GM13977 (cell line): ENCODE data around the gene ATP5F1D.

Source experiments
- DNase-seq: peaks from one replicate; pipeline ENCODE4 v3.0.0; 2012; ENCODE audit warnings: low spot score
- in situ Hi-C: fragments of 300-500 bp; cut with MboI; formaldehyde crosslinking; loops from one replicate; pipeline ENCODE4 v1.12.0; 2022; ENCODE audit warnings: low sequenced_read_pairs, low pct_unique_long_range_greater_than_20kb, mixed read lengths, inconsistent platforms; ENCODE audit not compliant: unreplicated experiment
- TF ChIP-seq, protein P1 (sequence below): IDR thresholded peaks from 2 replicates; pipeline ENCODE4 v1.5.1; 2012; ENCODE audit warnings: mild to moderate bottlenecking, control low read depth; ENCODE audit not compliant: insufficient read depth; ENCODE audit errors: extremely low read depth, missing control alignments

Gene ATP5F1D

DNA sequence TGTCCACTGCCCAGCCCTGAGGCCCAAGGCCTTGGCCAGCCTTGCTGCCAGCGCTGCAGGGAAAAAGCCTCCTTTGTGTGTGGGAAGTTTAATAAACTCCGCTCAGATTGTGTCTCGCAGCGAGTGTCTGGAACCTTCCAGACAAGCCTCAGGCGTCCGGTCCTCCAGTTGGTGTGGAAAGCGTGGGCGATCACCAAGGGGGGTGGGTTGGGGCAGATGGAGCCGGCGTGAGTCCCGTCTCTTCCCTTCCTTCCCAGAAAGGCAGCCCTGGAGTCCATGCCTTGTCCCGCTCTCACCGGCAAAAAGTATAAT lies 31.4 kb upstream of the ATP5F1D start:
- in situ Hi-C loops = no loop called here
- TF ChIP-seq, protein P1, sequence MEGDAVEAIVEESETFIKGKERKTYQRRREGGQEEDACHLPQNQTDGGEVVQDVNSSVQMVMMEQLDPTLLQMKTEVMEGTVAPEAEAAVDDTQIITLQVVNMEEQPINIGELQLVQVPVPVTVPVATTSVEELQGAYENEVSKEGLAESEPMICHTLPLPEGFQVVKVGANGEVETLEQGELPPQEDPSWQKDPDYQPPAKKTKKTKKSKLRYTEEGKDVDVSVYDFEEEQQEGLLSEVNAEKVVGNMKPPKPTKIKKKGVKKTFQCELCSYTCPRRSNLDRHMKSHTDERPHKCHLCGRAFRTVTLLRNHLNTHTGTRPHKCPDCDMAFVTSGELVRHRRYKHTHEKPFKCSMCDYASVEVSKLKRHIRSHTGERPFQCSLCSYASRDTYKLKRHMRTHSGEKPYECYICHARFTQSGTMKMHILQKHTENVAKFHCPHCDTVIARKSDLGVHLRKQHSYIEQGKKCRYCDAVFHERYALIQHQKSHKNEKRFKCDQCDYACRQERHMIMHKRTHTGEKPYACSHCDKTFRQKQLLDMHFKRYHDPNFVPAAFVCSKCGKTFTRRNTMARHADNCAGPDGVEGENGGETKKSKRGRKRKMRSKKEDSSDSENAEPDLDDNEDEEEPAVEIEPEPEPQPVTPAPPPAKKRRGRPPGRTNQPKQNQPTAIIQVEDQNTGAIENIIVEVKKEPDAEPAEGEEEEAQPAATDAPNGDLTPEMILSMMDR = no peak
- DNase-seq = no peak

DNA sequence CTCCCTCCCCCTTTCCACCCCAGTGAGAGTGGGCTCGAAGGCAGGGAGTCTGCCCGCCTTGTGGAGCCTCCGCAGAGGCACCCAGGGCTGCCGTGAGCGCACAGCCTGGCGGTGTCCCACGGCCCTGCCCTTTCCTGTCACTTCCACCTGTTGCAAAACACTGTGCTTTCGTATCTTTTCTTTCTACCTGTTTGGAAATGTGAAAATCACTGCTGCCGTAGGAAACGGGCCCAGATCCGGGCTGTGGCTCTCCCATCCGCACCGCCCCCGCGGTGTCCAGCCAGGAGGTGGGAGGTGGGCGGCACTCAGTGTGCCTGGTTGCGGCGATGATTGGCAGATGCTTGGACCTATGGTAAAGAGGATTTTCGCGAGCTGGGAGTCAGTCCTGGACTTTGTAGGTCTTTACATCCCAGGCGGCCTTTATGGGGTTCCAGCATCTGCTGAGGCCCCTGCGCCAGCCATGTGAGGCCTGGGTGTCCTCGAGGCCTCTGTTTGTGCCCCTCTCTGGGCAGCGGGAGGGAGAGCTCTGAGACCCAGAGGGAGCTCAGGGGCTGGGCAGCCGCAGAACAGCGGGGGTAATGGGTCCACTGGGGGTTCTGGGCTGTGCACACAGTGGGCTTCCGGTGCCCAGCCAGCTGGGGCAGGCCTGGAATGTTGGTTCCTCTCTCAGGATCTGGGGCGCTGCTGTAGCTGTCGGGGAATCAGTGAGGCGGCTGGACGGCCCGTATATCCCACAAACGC lies 29.9 kb upstream of the ATP5F1D start:
- in situ Hi-C loops = no loop called here
- TF ChIP-seq, protein P1 = no peak
- no peak for DNase-seq

DNA sequence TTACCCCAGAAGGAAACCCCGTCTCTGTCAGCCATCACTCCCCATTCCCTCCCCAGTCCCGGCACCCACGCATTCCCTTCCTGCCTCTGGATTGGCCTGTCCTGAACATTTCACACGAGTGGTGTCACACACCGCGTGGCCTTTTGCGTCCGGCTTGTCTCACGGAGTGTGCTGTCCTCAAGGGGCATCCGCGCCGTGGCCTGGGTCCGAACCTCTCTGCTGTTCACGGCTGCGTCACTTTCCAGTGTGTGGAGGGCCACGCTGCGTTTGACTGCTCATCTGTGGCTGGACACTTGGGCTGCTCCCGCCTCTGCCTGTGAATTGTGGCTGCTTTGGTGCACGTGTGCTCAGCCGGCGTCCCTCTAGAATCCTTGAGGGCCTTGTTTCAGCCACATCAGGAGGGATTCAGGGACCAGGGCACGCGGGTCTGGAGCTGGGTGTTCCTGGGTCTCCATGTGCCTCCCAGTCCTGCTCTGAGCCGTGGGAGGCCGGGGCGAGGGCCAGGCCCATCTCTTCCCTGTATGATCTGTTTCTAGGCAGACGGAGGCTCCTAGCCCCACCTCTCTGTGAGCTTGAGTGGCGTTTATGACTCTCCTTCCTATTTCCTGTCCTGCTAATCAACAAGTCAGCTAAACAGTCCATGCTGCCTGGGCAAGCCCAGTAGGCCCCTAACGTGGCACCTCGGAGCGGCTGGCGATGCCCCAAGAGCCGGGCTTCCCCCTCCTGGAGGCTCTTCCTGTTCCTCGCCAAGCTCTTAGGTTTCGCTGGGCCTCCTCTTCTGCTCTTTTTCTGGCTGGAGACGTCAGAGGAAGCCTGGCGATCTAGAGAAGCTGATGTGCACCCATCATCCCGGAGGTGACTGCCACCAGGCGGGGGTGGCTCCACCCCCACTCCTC lies 27.9 kb upstream of the ATP5F1D start:
- TF ChIP-seq, protein P1 = no peak
- peak; percentile 83 for DNase-seq
- in situ Hi-C loops = no loop called here

DNA sequence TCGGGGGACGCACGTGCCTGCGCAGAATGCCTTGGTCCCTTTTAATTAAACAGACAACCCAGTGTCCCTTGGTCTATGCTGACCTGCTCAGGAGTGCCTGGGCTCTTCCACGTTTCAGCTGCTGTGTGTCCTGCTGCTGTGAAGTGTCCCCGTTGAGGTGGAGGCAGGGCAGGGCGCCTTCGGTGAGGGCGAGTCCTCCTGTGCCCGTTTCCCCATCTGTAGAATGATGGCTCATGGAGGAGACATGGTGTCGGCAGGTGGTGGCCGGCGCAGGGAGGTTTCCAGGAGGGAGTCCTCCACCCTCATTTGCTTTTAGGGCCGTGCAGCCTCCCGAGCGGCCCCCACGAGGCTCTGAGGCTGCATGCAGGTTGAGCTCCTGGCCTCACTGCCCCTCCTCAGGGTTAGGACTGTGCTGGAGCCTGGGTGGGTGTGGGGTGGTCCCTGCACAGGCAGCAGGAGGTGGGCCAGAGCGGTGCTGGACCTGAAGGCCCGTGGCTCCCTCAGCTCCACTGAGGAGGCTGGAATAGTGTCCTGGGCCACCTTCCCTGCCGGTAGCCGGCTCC lies 27.2 kb upstream of the ATP5F1D start:
- DNase-seq = no peak
- TF ChIP-seq, protein P1 = no peak
- in situ Hi-C loops = no loop called here

DNA sequence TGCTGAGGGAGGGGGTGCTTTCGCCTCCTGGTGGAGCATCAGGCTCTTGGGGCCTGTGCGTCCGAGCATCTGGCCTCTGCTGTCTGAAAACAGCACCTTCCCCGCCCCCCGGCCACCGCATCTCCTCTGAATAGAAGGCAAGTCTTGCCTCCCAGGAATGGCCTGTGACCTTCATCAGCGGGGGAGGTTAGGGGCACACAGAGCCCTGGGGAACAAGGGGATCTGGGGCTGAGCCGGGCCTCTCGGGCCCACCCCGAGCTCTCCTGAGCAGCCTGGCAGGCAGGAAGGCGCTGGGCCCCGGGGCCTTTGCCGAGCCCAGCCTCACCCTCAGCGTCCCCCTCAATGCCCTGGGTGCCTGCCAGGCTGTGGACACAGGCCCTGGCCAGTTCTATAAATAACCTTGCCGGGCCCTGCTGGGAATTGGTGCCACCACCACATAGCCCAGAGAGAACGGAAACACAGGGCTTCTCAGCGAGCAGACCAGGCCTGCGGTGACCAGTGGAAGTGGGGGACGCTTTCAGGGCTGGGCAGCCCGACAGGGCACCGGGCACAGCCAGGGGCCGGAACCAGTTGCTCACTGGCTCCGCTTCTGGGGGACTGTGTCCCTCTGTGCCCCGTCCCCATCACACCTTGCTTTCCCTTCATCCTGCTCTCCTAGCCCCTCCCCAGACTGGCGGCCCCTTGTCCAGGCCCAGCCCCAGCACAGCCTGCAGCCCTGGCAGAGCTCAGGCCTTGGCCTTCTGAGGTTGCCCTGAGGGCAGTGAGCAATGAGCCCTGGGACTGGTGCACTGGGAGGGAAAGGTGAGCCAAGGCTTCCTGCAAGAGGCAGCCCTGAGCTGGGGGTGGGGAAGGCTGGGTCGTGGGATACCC lies 26.5 kb upstream of the ATP5F1D start:
- TF ChIP-seq, protein P1 = no peak
- no peak for DNase-seq
- in situ Hi-C loops = no loop called here

DNA sequence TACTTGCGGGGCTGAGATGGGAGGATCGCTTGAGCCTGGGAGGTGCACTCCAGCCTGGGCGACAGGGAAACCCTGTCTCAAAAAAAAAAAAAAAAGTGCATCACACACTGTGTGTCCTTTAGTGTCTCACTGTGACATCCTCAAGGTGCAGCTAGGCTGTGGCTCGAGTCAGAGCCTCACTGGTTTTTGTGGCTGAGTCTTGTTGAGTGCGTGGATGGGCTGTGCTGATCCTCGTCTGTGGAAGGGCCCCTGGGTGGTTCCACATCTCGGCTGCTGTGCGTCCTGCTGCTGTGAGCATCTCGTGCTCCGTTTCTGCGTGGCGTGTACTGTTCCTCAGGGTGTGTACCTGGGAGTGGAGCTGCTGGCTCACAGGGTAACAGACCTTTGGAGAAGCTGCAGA lies 24.8 kb upstream of the ATP5F1D start:
- DNase-seq = no peak
- TF ChIP-seq, protein P1 = no peak
- in situ Hi-C loops = no loop called here
